Measurements from ENCODE around the gene ALG8. TPM values are rescaled to one million over a fixed set of nuclear protein-coding genes. Genes with fewer than 3 reads are reported as not detected.

The ALG8 gene
- total RNA-seq: 27.0 TPM

DNA sequence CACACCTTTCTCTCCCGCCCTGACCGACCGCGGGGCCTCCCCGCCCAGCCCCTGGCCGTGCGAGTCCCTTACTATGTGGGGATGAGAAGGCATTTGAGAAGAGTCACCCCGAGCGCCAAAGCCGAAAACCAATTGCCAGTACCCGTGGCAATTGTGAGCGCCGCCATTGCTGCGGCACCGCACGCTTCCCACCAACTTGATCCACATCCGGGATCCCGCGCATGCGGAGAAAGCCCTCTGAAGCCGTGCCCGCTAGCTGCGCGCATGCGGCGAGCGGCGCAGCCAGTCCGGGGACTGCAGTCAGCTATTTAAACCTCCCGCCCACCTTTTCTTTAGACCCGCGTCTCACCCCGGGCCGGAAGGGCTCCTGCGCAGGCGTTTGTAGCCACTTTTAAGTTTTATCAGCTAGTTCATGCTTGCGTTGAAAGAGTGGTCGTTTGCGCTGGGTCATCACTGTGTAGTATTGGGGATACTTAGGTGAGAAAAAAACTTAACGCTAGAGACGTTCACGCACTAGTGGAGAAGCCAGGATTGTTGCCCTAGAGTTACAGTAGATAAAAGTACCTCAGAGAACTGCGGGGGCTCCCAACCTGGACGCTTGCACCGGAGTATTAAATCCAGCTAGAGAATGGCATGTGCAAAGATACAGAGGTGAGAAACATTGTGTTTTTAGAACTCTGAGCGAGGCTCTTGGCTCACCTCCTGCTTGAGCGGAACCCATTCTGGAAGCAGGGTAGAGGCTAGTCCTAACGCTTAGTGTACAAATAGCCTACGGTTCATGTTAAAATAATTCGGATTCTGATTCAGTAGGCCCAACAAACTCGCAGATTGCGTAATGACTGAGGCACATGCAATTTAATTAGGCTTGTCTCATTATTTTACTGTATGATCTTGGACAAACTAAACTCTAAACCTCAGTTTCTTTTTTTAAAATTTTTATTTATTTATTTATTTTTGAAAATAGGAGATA is at the start of gene ALG8:
ALG8 (minus strand) TSS at position 205 of the 970 bp plus-strand sequence; CDS start at position 167, 38 bp downstream.
- intact Hi-C loops (cut with DNase I): loop anchor here (1.0 to 5.0 kb wide), 3 partner anchors 49 to 423 kb away; partner anchors contain the start of genes GAB2, KCTD21 and USP35
- peak; percentile 78 to 97 for DNase-seq (ENCODE audit: low spot score in 2 of 2)
- Histone ChIP-seq H3K27ac (peak within 1 kb of the TSS; percentile 54 to 75), H3K27me3 (no peaks in the 10 kb centered on the region), H3K9me3 (no peaks in the 10 kb centered on the region), H3K4me1 (peaks cover 7 to 14% of the 10 kb centered on the region in 2 donors), H3K4me3 (peak within 1 kb of the TSS; percentile 73 to 77), H3K36me3 (no peaks in the 10 kb centered on the region)
- TF ChIP-seq, protein P1, sequence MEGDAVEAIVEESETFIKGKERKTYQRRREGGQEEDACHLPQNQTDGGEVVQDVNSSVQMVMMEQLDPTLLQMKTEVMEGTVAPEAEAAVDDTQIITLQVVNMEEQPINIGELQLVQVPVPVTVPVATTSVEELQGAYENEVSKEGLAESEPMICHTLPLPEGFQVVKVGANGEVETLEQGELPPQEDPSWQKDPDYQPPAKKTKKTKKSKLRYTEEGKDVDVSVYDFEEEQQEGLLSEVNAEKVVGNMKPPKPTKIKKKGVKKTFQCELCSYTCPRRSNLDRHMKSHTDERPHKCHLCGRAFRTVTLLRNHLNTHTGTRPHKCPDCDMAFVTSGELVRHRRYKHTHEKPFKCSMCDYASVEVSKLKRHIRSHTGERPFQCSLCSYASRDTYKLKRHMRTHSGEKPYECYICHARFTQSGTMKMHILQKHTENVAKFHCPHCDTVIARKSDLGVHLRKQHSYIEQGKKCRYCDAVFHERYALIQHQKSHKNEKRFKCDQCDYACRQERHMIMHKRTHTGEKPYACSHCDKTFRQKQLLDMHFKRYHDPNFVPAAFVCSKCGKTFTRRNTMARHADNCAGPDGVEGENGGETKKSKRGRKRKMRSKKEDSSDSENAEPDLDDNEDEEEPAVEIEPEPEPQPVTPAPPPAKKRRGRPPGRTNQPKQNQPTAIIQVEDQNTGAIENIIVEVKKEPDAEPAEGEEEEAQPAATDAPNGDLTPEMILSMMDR (IDR thresholded peaks at IDR 0.05): no peak

DNA sequence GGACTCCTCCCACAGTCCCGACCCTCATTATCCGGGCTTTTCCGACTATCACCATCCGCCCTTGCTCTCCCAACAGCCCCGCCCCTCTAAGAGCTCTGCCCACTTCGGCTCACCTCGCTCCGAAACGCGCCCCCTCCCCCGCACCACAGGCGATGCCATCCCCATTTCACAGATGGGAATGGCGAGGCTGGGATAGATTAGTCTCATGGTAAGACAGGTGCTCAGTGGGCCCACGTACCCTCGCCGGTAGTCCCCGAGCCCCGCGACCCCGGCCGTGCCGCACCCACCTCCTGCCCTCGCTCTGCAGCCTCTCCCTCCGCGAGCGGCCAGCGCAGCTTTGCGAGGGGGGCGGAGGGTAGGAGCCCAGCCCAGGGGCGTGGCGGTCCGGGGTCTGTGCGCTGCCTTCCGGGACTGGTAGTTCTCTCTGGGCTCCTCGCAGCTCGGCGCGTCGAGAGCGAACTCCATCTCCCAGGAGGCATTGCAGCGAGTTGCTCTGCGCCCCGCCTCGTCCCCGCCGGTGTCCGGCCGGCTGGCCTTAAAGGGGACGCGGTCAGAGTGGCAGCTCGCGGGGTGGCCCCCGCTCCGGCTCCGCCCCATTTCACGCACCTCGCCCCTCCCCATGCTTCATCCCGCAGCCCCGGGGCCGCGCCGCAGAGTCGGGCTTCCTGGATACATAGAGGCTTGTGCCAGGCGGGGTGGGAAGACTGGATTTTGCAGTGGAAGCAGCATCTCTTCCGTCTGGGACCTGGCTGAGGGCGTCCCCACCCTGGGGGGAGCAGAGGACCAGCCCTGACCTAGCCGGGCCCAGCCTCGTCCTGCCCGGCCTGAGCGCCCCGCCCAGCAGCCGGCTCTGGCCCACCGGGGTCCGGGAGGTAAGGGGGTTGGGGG is 49.1 kb upstream of the ALG8 start, which contains the start of the genes KCTD21 and USP35:
KCTD21 (minus strand) TSS at position 341 of the 888 bp plus-strand sequence. CDS start 14,072 bp downstream, outside the sequence.
USP35 (plus strand) TSS at position 634 of the 888 bp plus-strand sequence. CDS start 7,327 bp downstream, outside the sequence.
- Histone ChIP-seq H3K27me3 (no peaks in the 10 kb centered on the region), H3K4me1 (peaks cover 8 to 43% of the 10 kb centered on the region in 2 donors), H3K4me3 (peak within 1 kb of the TSS; percentile 72 to 91), H3K9me3 (no peaks in the 10 kb centered on the region), H3K27ac (peak within 1 kb of the TSS; percentile 87 to 91), H3K36me3 (peaks cover 0 to 3% of the 10 kb centered on the region in 2 donors)
- intact Hi-C loops (cut with DNase I): loop anchor here (1.0 to 10.0 kb wide), 5 partner anchors 19 to 368 kb away; partner anchors contain the start of genes ALG8, INTS4 and RSF1
- peak; percentile 95 to 99 for DNase-seq (ENCODE audit: low spot score in 2 of 2)
- TF ChIP-seq, protein P1 (IDR thresholded peaks at IDR 0.05): no peak

DNA sequence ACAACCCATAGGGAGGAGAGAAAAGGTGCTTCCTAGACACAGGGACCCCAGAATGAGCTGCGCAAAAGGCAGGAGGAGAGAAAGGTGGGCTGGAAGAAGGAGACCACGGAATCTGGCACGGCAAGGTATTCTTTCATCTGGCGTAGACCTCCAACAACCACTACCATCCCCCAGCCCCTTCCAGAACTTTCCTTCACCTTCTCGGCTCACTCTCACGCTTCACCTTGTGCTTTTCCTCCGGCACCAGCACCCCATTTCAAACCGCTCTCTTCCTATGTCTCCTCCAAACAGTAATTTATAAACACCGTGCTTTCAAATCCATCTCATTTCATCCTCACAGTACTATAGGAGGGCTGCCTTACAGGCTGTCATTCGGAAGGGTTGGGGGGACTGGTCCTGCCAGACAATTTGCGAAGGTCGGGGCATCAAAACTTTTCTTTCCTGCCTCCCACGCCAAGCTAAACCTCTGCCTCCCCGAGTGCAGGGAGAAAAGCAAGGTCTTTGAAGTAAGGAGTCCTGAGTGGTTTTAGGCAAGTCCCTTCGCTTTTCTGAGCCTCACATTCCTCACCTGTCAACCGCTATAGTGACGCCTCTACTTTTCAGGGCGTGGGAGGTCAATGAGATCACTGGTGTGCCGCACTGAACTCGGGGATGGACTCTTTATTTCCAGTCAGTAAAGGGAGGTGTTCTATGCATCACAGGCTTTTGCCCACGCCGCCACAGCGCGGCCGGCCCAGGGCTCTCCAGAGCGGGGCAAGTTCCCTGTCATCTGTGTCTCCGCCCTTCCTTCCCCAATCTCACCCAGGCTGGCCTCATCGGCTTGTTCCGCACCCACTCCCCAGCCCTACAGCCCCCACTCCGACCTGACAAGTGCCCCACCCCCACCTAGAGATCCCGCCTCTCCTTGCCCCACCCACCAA is 48.2 kb upstream of the ALG8 start:
- no peak for DNase-seq (ENCODE audit: low spot score in 2 of 2)
- peak overlapping the region; percentile 72 to 91 for H3K4me3 ChIP-seq
- TF ChIP-seq, protein P1 (IDR thresholded peaks at IDR 0.05): no peak
- H3K27ac ChIP-seq: peak overlapping the region; percentile 87 to 91
- H3K27me3 ChIP-seq: no peaks in the 10 kb centered on the region
- no peaks in the 10 kb centered on the region for H3K9me3 ChIP-seq
- no peaks in the 10 kb centered on the region for H3K36me3 ChIP-seq
- H3K4me1 ChIP-seq: peaks cover 6 to 34% of the 10 kb centered on the region in 2 donors
- intact Hi-C loops (cut with DNase I): loop anchor here (1.0 to 10.0 kb wide), 5 partner anchors 18 to 367 kb away; partner anchors contain the start of genes ALG8, INTS4 and RSF1

DNA sequence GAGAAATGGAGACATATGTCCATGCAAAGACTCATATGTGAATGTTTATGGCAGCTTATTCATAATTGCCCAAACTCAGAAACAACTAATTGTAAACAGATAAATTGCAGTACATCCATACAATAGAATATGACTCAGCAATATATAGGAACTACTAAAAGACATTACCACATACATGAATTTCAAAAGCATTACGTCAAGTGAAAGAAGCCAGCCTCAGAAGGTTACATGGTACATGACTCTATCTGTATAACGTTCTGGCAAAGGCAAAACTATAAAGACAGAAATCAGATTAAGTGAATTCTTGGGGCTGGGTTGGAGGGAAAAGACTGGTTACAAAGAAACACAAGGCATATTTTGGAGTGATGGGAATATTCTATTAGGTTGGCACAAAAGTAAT is 41.8 kb upstream of the ALG8 start:
- H3K4me1 ChIP-seq: peaks cover 0 to 10% of the 10 kb centered on the region in 2 donors
- peak overlapping the region; percentile 11 to 36 for H3K27ac ChIP-seq
- TF ChIP-seq, protein P1 (IDR thresholded peaks at IDR 0.05): no peak
- H3K9me3 ChIP-seq: no peaks in the 10 kb centered on the region
- no peak for DNase-seq (ENCODE audit: low spot score in 2 of 2)
- intact Hi-C loops (cut with DNase I): loop anchor here (10.0 kb wide), 1 partner anchor 186 kb away; the partner anchor contains the start of gene INTS4
- H3K36me3 ChIP-seq: peaks cover 8 to 9% of the 10 kb centered on the region in 2 donors
- no peak overlapping the region for H3K4me3 ChIP-seq
- no peaks in the 10 kb centered on the region for H3K27me3 ChIP-seq

Data from ascending aorta (tissue), 2 donors.